Medulla oblongata (tissue), 1 donor: Measurements from ENCODE around the gene APOBEC4.
"Not testable (repeated sequence)": the region's sequence is repeated elsewhere in the genome, so short reads cannot be mapped to it uniquely, and the experiment has no call there.

ENCODE experiments used
- DNase-seq: peaks from one replicate; pipeline ENCODE4 v3.0.0-alpha.2; 2015; ENCODE audit errors: extremely low spot score

The APOBEC4 gene

DNA sequence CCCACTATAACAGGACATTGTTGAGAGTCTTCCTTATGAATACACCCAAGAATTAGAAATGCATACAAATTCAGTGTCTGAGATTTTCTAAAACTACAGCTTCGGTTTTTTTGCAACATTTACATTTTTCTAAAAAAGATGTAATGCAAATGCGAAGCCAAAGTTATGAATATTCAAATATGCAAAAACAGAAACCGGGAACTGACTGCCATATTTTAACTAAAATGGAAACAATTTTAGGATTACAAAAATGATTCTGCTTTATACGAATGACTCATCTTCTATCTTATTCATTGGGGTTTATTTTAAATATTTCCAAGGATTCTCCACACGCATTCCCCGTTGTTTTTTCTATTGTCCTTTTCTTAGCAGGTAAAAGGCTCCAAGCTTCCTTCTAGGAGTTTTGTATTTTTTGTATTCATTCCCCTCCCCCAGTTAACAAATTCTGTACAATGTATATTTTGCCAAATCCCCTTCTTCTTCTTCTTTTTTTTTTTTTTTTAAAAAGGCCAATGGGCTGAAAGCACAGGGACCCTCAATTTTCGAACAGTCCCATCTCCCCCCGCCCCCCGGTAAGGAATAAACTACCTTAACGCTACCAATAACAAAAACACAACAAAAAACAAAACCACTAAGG, 18.6 kb downstream of the APOBEC4 start:
- DNase-seq: no peak

GRCh38 chr1:183633676-183634343, 19.3 kb downstream of the APOBEC4 start:
- DNase-seq: peak; percentile 86

- no peak for DNase-seq
Measured at GRCh38 chr1:183632964-183633363, 20.2 kb downstream of the APOBEC4 start.

DNA sequence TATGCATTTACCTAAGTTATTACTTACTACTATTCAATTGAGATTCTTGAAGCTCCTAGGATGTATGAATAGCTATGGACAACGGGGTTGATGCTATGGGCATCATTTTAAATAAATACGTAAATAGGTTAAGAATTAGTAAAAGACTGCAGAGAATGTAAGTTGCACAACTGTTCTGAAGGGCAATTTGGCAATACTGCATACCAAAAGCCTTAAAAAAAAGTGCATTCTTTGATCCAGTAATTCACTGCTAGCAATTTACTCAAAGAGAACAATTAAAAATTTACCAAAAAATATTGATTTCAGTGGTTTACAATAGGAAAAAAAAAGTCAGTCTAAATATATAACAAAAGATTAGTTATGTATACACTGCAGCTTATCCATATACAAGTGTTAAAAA, 21.0 kb downstream of the APOBEC4 start:
- no peak for DNase-seq

DNA sequence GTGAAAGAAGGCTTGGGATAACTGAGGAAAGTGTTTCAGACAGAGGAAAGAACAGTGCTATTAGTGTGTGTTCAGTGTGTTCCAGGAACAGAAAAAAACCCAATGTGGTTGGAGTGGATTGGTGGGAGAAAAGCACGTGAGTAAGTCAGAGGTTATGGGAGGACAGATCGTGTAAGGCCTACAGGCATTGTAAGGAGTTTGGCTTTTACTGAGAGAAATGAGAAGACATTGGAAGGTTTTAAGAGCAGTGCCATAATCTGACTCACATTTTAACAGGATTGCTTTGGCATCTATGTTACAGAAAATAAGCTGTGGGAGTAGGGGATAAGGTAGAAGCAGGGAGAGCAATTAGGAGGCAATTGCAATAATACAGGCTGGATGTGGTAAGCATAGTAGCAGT, 22.4 kb downstream of the APOBEC4 start:
- peak; percentile 70 for DNase-seq

GRCh38 chr1:183628537-183628936, 24.6 kb downstream of the APOBEC4 start:
- no peak for DNase-seq

DNA sequence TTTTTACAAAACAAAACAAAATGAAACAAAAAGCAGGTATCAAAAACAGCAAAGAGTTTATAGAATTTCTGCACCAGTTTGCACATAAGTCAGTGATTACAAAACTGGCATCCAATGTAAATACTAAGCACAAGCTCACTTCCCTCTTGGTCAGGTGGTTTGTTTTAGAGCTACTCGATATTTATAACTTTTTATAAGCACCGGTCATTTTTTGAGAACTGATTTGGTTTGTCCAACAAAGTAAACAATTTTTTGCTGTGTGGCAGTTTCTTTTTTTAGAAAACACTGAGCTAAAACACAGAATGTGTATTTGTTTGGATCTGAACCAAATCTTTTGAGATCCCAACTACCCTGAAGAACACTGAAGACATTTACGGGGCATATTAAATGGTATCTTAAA, 26.9 kb downstream of the APOBEC4 start:
- not testable (repeated sequence) for DNase-seq

DNA sequence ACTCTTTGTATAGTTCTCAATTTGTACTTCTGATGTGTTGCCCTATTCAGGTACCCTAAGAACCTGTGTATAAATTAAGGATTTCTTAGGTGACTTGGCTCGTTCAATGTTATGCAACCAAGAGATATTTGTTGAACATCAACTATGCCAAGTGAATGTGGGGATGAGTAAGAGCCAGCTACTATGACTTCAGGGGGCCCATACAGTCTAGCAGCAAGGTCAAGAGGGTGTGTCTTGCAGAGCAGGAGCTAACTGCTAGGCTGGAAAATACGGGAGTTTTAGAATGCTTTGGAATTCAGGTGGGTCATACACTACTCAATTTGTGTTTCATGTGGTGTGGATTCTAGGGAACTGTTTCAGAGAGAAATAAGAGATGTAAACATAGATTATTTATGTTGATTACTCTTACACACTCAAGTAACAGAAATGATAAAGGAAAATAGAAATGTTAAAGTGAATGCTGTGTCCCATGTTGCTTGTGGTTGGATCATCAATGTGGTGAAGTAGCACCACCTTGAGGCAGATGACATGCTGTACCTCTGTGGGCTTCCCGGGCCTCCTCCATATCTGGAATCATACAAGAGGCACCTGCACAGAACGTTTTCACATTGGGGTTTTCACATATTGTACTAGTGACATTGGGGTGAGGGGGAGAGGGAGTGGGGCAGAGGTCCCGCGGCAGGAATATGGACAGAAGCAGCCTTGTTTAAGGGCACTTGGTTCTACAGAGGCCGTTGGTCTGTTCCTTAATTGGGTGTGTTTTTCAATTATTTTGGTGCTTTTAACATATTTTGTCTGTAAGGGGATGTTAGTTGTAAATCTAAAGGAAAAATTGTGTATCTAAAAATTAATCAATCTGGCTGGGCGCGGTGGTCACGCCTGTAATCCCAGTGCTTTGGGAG, 30.0 kb downstream of the APOBEC4 start:
- DNase-seq: peak; percentile 82

GRCh38 chr1:183622013-183622412, 31.1 kb downstream of the APOBEC4 start:
- DNase-seq: no peak

GRCh38 chr1:183620311-183620710, 32.8 kb downstream of the APOBEC4 start:
- DNase-seq: no peak

DNA sequence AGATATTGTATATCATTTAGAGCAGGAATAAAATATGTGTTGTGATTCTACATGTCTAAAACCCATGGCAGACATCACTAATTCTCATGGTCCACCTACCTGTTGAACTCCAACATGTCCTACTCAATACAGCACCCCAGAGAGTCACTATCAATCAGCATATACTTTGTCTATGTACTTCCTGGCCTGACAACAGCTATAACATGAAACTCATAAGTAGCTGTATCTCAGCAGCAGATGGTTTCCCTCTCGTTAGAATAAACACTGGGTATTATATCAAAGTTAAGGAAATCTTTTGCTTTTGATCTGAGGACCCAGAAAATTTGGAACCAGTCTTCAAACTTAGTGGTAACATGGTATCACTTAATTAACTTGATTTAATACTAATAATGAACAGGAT, 33.3 kb downstream of the APOBEC4 start:
- no peak for DNase-seq

- DNase-seq: not testable (repeated sequence)
Measured at GRCh38 chr1:183618202-183618601, 34.9 kb downstream of the APOBEC4 start.

GRCh38 chr1:183612975-183613374, 40.1 kb downstream of the APOBEC4 start:
- DNase-seq: not testable (repeated sequence)

DNA sequence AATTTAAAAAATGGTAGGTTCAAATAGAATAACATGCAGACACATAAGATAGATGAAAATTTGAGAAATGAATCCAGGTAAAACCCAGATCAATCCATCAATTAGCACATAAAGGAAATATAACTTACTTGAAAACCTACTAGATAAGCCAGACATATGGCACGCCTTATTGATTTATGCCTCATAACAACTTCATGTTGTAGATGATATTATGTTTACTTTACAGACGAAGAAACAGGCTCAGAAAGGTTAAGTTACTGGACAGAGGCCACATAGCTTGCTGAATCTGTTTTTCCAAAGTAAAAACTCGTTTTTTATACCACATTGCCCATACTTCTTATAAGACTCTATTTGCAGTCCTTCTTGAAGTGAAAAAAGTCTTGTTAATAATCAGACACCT, 40.7 kb downstream of the APOBEC4 start:
- no peak for DNase-seq

GRCh38 chr1:183611021-183611420, 42.1 kb downstream of the APOBEC4 start:
- DNase-seq: no peak

- DNase-seq: no peak
Measured at GRCh38 chr1:183609759-183610452, 43.2 kb downstream of the APOBEC4 start.

DNA sequence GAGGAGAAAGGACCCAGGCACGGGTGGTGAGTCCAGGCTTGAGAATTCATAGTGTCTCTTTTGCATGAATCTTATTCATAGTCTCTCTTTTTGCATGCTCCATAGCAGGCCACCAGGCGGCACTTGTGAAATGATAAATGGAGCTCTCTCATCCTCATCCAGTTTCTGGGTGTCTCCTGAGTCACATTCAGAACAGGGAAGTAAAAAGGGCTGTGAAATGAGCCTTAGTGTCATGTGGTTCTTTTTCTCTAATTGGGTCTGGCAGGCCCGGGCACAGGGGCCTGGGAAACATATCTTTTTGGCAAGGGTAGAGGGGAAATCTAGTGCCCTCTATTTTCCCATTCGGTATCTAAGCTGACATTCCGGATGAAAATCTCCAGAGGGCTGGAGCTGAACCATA, 43.8 kb downstream of the APOBEC4 start:
- DNase-seq: peak; percentile 91

DNA sequence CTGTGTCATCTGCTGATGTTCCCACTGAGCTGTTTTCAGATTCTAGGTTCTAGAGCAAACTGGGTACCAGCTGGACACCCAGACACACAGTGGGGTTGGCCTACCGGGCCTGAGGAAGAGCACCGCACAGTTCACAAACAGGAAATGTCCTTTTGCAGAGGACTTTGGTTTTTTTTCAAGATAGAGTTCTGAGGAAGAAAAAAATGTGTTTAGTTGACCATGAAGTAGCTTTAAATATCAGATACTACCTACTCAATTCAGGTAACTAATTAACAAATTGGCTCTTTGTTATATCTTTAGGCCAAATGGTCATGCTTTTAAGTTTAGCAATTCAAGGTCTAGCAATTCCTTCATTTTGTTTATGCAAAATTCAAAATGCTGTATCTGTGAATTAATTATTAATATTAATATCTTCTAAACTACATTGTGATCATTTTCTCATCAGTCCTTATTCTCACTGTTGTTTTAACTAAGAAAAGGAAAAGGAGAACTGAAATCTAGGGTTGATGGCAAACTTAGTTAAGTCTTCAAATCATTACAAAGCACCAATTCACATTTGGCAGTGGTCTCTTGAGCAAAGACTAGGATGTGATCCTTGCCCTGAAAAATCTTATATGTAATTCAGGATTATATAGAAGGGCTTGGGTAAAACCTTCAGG, 45.7 kb downstream of the APOBEC4 start:
- DNase-seq: no peak

DNA sequence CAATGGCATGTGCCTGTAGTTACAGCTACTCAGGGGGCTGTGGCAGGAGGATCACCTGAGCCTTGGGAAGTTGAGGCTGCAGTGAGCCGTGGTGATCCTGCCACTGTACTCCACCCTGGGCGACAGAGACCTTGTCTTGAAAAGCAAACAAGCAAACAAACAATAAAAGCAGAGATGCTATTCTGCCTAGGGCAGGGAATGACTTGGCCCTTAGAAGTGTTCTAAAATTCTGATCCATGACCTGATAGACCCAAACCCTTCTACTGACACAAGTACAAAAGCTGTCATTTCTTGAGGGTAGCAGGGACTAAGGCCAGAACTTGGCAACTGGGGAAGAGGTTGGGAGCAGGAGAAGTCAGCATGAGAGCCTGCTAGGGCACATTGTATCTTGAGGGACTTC, 47.2 kb downstream of the APOBEC4 start:
- no peak for DNase-seq

- DNase-seq: peak; percentile 39
Measured at GRCh38 chr1:183604815-183605214, 48.3 kb downstream of the APOBEC4 start.

GRCh38 chr1:183604038-183604808, 48.9 kb downstream of the APOBEC4 start:
- DNase-seq: peak; percentile 43
